Superior temporal gyrus (tissue), 1 donor: ENCODE results near the gene C1QB.

Source experiments
- DNase-seq: peaks from one replicate; pipeline ENCODE4 v3.0.0-alpha.2; 2016; ENCODE audit errors: extremely low spot score

C1QB gene

GRCh38 chr1:22652881-22653316 is at the start of gene C1QB:
Gene C1QB (plus strand): TSS chr1:22653236. CDS start chr1:22659463, 6,227 bp downstream.
- no peak for DNase-seq

- DNase-seq, result no peak
These were observed 46.9 kb upstream of the C1QB start for GRCh38 chr1:22606161-22606560.

- DNase-seq, result no peak
These were observed 45.9 kb upstream of the C1QB start for GRCh38 chr1:22607154-22607553.

GRCh38 chr1:22608361-22608760 is 44.7 kb upstream of the C1QB start:
- no peak for DNase-seq

- DNase-seq, result no peak
These were observed 43.7 kb upstream of the C1QB start for GRCh38 chr1:22609291-22609690.

- no peak for DNase-seq
These were observed 41.5 kb upstream of the C1QB start for GRCh38 chr1:22611530-22611947.

- DNase-seq, result no peak
These were observed 40.1 kb upstream of the C1QB start for GRCh38 chr1:22612671-22613571.

GRCh38 chr1:22613572-22613918 is 39.5 kb upstream of the C1QB start:
- no peak for DNase-seq

- no peak for DNase-seq
These were observed 39.1 kb upstream of the C1QB start for GRCh38 chr1:22613951-22614350.

- DNase-seq, result no peak
These were observed 37.1 kb upstream of the C1QB start for GRCh38 chr1:22615886-22616285.

- no peak for DNase-seq
These were observed 36.5 kb upstream of the C1QB start for GRCh38 chr1:22616571-22616970.

GRCh38 chr1:22618056-22618455 is 35.0 kb upstream of the C1QB start:
- no peak for DNase-seq

- no peak for DNase-seq
These were observed 33.8 kb upstream of the C1QB start for GRCh38 chr1:22619252-22619651.

GRCh38 chr1:22619798-22620197 is 33.2 kb upstream of the C1QB start:
- no peak for DNase-seq

GRCh38 chr1:22621761-22622160 is 31.3 kb upstream of the C1QB start:
- no peak for DNase-seq

GRCh38 chr1:22625262-22625925 is 27.6 kb upstream of the C1QB start:
- no peak for DNase-seq

- no peak for DNase-seq
These were observed 26.5 kb upstream of the C1QB start for GRCh38 chr1:22626237-22627157.

- no peak for DNase-seq
These were observed 25.7 kb upstream of the C1QB start for GRCh38 chr1:22627331-22627730.

GRCh38 chr1:22628698-22629444 is 24.2 kb upstream of the C1QB start:
- no peak for DNase-seq

- no peak for DNase-seq
These were observed 23.1 kb upstream of the C1QB start for GRCh38 chr1:22629886-22630285.

GRCh38 chr1:22633697-22634463 is 19.2 kb upstream of the C1QB start:
- DNase-seq, result no peak
